Stimulated activated CD8-positive, alpha-beta memory T cell treated with anti-CD3 and anti-CD28 coated beads, Interleukin-7, amount 100 ng/mL, for 1 hour (primary cell): ENCODE data around the gene TEX2.

Experiments
- DNase-seq, 2 donors: peaks; one replicate each; pipeline ENCODE4 v3.0.0-alpha.2; 2020; ENCODE audit warnings: low read depth in 2 of 2

TEX2 gene

DNA sequence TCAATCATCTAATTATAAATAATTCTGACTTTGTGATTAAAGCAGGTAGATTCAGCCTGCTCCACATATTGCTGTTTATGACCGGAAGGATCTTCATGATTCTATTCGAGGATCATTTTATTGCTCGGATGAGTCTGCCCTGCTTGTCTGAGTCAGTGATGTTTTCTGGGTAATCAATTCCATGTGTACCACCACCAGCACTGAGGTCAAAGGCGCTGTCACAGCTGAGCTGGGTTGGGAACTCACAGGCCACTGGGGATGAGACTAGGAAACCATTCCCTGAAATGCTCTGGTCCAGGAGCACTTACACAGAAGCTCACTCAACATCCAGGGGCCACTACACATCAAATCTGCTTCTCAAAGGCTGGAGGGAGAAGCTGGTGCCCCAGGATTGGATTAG is 102.7 kb downstream of the TEX2 start:
- no peak for DNase-seq

DNA sequence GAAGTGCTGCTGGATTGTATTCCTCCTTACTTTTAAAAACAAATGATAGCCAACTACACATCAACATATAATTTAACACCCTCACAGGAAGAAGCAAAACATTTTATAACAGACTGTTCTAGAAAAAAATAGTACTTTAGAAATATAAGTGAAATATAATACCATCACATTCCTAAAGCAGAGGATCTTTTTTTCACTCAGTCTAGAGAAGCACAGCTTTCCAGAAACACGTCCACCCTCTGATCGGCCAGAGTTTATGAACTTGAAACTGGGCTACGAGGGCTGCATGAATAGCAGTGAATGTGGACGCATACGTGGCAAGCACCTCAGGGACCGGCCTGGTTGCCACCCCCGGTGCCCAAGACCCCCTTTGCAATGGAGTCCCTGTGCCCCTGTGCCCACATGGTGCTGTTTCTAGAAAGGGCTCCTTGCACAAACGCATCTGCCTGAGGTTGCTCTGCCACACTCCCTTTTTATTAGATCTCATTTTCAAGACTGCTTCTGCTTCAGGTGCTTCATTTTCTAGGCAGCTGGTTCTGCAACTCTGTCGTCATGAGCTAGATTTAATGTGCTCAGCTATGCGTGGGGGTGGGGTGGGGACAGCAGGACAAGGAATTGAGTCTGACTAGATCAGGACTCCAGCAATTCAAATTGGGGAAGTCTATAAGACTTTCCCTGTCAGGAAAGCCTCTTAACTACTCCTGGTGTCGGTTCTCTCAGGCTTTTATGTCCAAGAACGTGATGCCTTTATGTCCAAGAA is 104.0 kb downstream of the TEX2 start:
- DNase-seq: no peak

DNA sequence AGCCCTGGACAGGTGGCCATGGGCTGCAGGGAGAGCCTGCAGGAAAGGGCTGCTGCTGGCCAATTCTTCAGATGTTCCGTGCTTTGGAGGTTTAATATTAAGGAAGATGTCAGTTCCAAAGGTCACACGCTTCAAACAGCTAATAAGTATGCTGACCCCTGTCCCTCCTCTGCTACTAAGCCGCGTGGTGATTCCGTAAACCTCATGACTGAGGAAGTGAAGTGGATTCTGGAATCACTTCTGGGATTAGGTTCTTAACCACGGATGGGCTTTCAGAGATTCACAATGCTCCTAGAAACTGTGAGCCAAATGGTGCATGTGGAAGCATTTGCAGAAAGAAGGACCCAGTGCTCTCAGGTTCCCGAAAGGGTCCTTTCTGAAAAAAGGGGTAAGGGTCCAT is 104.7 kb downstream of the TEX2 start:
- DNase-seq: no peak

DNA sequence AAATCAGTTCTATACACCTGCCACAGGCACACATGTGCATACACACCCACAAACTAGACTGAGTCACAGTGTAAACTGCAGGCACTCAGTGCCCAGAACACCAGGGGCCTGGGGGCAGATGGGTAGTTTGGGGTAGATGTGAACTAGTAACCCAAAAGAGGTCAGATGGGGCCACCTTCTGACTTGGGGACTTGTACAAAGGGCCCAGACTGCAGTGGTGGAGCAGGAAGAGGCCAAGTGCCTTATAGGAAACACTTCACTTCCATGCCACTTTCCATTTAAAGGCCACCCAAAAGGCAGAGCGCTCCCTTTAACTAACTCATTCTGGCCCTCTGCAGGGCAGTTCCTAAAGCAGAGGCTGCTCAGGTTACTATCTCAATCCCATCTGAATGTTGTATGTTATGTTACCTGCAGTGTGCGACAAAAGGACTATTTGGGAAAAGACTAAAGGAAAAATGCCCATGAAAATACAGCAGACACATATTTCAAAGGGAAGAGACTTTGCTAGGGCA is 105.3 kb downstream of the TEX2 start:
- no peak for DNase-seq

DNA sequence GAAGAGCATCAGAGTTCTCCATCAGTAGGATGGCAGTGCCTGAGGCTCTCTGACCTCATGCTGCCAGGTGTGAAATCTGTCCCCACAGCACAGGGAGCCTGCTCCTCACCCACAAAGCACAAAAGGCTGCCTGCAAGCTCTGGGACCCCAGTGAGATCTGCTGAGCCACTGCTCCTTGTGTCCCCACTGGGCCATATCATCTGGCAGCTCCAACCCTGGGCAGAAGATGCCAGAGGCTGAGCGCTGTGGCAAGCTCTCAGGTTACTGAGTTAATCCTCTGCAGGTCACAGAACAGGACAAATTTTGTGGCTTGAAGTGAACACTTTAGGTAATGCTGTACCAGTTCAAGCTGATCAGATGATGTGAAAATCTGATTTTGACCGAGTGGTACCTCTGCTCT is 106.4 kb downstream of the TEX2 start:
- DNase-seq: no peak

DNA sequence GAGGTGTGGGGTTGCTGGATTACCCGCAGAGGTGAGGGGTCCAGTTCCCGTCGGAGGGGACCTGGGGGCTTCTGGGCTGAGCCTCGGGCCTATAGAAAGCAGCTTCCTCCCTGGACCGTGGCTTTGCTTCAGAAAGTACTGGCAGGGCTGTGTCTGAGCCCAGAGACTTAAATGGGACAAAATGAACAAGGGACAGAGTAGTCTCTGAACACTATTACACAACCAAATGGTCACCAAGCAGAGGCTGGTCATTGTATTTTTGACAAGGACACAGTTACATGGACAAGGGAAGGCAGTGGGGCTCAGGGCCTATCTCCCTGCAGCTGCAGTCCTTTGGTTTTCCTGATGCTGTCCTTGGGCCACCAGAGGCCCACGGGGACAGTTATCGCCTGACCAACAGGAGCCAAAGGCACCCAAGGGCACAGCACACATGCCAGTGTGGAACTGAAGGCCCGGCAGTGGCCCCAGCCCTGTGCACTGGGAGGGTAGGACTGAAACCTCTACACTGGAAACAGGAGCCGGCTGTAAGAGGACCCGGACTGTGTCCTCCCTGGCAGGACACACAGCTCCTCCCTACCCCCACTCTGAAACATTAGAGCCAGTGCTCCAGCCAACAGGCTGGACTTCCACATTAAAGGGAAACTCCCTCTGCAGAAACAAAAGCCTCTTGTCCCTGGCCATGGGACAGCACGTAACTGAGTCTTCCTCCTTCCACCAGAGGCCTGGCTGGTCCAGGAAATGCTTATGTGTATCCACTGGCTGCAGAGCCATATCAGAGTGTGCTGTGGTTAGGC is 107.1 kb downstream of the TEX2 start:
- no peak for DNase-seq

DNA sequence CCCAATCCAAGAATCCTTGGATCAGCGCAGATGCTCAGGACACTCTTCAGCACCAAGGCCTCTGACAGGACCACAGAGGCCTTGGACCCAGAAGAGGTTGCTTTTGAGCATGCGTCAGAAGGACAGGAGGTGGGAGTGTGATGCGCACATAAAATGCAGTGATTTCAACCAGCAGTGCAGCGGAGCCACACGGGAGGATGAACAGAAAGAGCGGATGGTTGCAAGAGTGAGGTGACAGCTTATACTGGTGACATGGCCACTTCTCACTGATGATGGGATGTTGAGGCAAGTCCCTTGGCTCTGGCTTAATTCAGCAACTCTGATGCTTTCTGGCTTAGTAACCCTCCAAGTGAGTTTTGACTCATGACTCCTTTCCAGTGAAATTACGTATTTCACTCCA is 107.9 kb downstream of the TEX2 start:
- DNase-seq: no peak

DNA sequence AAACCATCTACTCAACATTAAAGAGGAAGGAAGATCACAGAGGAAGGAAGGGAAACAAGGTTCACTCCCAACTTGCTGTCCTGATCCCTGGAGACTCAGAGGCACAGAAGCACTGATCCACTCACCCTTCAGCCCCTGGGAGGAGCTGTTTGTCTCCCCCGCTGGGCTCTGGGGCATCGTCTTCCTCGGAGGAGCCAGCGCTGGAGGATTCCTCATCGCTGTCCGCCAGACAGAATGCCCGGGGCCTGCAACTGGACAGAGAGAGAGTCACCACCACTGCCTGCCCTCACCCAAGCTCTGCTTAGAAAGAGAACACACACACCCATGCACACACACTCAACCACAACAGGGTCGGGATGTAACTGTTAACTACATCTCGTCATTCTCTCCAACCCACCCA is 108.3 kb downstream of the TEX2 start:
- DNase-seq: no peak

DNA sequence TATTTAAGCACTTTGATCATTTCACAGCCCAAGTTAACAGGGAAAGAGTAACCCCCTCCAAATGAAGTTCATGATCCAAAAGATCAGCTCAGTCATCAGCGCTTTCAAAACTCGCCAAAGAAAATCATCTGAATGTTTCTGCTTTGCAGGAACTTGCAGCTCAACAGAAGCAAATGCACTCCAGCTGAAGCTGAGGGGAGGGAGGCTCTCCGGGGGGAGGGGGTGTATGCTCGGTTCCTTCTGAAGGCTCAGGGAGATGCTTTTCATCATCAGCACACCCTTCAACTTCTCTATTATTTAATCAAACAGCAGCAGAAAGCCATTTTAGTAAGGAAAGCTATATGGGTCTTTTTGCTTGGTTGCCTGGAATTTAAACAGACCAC is 108.8 kb downstream of the TEX2 start:
- DNase-seq: no peak

DNA sequence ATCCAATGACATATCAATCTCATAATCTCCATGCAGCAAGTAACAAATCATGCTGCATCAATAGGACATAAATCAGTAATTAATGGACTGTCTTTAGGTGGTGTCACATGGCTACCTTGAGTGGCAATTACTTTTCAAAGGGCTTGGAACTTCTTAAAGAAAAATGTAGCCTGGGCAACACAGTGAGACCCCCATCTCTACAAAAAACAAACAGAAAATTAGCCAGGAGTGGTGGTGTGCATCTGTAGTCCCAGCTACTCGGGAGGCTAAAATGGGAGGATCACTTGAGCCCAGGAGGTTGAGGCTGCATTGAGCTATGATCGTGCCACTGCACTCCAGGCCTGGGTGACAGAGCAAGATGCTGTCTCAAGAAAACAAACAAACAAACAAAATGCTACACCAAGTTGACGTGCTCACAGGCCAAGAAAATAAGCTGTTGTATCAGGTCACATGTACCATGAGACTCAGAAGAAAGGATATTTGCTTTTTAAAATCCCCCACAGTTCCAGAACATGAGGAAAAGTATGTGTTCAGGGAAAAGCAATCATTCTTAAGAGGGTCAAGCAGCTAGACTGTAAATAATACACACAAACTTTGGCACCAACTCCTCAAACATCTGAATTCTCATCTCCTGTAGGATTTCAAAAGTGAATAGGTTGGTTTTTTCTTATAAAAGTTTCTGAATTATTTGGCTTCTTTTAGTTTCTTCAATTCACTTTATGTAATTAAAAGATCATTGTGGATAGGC is 109.3 kb downstream of the TEX2 start:
- no peak for DNase-seq

DNA sequence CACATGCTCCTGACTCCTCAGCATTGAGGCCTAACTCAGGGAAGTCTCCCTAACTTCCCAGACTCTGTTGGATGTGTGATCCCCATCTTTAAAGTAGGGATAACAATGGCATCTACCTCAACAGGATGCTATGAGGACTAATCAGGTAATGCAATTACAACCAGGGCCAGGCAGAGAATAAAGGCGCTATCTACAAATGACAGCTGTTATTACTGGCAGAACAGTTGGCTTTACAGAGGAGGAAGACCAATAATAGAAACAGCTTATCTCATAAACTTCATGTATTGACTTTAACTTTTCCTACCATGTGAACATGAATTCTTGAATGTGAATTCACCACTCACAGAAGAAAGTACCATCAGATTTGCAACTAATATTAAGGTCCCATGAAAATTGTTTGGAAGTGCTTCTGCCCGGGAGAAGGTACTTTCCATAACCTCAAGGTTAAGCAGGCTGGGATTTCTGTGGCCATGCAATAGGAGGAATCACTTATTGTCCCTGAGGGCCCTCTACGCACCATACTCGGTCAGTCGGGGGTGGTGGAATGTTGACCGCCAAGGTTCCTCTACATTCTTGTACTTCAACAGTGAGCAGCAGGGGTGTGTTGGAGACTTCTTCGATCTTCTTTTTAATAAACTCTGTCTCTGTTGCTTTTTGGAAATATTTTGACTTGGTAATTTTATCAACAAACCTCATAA is 110.5 kb downstream of the TEX2 start:
- DNase-seq: no peak

DNA sequence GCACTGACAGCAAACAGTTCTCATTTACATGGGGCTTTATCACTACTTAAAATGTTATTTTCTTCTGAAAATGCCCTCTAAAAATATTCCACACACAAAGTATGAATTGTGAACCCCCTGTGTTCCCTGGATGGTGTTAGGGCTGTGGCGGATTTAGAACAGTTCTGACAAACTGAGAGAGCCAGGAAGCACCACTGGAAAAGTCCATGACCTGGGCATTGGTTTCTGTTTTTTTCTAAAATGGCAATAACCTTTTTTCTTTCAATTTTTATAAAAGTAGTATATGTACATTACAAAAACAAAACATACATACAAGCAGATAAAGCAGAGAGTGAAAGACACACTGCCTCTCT is 112.1 kb downstream of the TEX2 start:
- no peak for DNase-seq

DNA sequence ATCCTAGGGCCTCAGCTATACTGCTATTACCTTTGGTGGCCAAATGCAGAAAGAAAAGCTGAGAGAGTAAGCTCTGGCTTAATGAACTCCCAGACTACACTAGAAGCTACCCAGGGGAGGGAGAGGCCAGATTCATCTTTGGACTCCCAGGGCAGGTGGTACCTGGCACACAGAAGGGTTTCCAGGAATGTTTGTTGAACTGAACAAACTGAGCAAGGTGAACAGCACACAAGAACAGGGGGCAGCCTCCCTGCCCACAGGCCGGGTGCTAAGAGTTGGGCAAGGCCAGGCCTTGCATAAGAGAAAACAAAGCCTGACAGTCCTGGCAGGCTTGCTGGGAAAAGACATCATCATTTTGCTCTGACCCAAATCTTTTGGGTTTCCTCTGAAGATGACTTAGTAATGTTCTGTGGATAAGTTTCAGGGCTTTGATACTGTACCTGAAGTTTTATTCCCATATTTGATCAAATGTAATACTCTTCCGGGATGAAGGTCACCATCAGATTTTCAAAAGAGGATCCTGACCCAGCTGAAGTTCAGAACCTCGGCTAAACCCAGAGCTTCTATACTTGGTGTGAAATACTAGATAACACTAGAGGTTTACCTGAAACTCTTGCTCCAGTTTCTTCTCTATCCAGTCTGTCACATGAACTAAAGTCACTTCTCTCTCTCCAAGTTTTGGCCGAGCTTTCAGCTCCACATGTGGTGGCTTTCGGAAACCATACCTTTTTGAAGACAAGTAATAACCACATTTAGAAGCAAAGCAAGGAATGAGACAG is 112.6 kb downstream of the TEX2 start:
- DNase-seq: no peak

DNA sequence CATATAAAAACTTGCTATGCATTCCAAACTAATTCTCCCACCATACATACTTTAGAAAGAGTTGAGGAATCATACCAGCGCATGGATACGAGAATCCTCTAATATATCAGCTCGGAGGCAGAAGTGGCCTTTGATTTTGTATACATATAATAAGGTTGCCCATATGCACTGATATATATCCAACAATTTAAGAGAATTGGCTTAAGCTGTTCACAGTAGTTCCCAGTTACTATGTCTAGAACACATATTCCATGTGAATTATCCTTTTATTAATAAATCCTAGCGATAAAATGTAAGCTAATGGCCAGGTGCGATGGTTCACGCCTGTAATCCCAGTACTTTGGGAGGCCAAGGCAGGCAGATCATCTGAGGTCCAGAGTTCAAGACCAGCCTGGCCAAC is 113.9 kb downstream of the TEX2 start:
- no peak for DNase-seq

DNA sequence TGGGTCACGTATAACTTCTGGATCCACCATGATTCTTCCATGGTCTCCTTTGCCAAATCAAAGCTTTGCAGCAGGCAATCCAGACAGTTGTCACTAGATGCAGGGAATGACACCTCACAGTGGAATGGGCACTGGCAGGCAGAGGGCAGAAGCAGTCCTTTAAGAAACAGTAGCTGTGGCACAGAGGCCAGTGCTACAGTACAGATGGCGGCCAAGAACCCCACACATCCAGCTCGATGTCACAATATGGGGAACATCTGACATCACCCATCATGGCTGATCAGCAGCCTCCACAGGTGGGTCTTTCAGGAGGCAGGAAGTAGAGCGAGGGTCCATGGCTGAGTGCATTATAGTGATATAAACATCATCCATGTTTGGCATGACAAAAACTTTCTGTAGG is 114.4 kb downstream of the TEX2 start:
- no peak for DNase-seq

DNA sequence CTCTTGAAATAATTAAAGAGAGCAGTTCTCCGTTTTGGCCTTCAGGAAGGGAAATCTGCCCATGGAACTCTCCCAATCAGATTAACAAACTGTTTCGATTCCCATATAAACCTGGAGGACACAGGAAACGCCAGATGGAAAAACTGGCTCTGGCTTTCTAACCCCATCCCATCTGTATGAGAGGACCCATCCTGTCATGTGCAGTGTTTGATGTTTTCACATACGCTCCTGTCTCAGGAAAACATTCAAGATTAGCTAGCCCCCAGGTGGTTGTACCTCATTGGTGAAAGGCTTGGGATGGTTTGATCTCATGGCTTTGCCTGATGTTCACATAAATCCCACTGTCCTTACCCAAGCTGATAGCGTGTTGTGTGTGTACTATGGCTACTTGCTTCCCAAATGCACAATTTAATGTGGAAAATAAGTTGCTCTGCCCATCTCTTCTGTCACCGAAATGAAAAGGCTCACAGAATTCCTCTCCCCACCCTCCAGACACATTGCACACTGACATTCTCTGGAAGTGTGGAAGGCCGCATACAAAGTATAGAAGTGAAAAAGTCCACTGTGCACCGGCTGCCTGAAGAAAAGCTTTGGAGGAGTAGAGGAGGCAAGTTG is 114.9 kb downstream of the TEX2 start:
- DNase-seq: no peak

DNA sequence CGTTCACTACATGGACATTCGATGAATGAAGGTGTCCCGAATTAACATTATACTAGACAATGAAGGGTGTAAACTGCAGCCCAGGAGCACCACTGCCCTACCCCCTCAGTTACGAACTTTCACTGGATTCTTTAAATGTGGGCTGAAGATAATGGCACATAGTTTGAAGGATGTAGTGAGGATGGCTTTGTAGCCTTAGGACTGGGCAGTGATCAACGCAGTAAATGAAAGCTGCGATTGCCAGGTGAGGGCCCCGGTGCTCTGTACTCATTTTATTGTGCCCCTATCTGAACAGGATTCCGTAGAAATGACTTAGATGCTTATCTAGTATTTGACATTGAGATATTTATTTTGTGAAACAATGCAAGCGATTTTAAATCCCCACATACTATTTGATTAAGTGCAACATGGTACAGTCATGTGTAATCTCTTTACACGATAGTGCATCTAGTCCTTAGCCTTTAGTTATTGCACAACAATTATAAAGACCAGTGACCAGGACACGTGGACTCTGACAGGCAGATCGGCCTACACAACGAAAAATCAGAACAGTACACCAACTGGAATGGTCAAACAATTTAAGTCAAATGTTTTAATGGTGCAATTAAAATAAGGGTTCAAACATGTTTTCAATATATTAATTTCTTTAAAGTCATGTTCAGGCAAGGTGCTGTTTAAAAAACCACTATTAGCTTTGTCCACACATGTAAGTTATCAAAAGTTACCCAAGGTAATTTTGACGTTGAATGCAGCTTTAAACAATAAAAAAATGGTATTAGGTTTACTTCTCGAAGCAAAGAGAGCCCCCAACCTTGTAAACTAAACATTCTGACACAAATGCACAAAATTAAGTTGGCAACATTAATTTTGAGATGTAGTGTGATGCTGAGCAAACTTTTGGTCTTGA is 115.7 kb downstream of the TEX2 start:
- DNase-seq: no peak

DNA sequence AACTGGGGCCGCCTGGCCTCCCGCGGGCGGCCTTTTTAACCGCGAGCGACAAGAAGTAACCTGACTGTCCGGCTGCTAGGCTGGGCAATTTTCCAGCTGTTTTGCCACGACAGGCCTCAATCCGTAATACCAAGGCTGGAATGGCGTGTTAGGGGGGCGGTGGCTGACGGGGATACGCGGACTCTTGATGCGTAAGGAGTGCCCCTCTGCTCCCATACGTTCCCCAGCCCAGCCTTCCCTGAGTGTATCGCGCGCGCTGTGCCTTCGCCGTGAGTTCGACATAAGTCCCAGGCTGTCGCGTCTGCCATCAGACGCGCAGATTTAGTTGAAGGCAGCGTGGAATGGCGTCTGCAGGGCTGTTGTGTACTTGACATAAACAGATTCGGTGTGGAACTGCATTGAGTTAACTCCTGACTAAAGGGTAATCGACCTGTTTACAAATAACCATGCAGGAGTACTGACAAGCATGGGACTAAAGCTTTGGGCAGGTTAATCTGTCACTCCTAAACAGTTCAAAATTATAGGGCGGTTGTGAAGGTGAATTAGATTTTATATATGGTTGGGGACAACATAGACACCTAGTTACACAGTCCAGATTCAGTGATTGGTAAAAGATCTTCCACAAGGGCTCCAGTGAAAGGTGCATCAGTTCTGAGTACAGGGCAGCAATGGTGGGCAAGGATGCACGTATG is 116.5 kb downstream of the TEX2 start:
- peak; percentile 15 to 24 for DNase-seq
